Adipocyte (in vitro differentiated cells): ENCODE data around the gene ABTB1.

Experiments
- DNase-seq: peaks from one replicate; pipeline ENCODE4 v3.0.0-alpha.2; 2015; ENCODE audit warnings: low read depth
- H3K27me3 ChIP-seq: replicated peaks from 2 replicates; pipeline ENCODE4 v1.7.0; 2013; ENCODE audit warnings: mild to moderate bottlenecking, low read length, moderate library complexity; ENCODE audit not compliant: control insufficient read depth, insufficient read depth
- H3K36me3 ChIP-seq: 2 replicates; pipeline ENCODE4 v1.7.0; 2013; ENCODE audit warnings: low read length, mild to moderate bottlenecking, moderate library complexity; ENCODE audit not compliant: control insufficient read depth, insufficient read depth, severe bottlenecking
- H3K4me1 ChIP-seq: 2 replicates; pipeline ENCODE4 v1.7.0; 2013; ENCODE audit warnings: mild to moderate bottlenecking, low read length, moderate library complexity; ENCODE audit not compliant: control insufficient read depth, insufficient read depth
- H3K4me3 ChIP-seq: 2 replicates; pipeline ENCODE4 v1.7.0; 2013; ENCODE audit warnings: mild to moderate bottlenecking, low read length, moderate library complexity
- H3K9ac ChIP-seq: 2 replicates; pipeline ENCODE4 v1.7.0; 2013; ENCODE audit warnings: mild to moderate bottlenecking, low read length, moderate library complexity
- H3K9me3 ChIP-seq: 2 replicates; pipeline ENCODE4 v1.7.0; 2013; ENCODE audit warnings: mild to moderate bottlenecking, low read length, moderate library complexity; ENCODE audit not compliant: control insufficient read depth

ABTB1 gene

GRCh38 chr3:127637971-127638370 lies 34.8 kb upstream of the ABTB1 start:
- H3K4me1 ChIP-seq = peaks cover 18% of the 10 kb centered on the region
- peaks cover 15% of the 10 kb centered on the region for H3K27me3 ChIP-seq
- H3K4me3 ChIP-seq = no peak overlapping the region
- no peak for DNase-seq
- H3K36me3 ChIP-seq = no peaks in the 10 kb centered on the region
- no peak overlapping the region for H3K9ac ChIP-seq
- no peaks in the 10 kb centered on the region for H3K9me3 ChIP-seq

- Histone ChIP-seq H3K36me3 (no peaks in the 10 kb centered on the region), H3K9me3 (no peaks in the 10 kb centered on the region), H3K9ac (no peak overlapping the region), H3K4me1 (peaks cover 18% of the 10 kb centered on the region), H3K27me3 (peaks cover 17% of the 10 kb centered on the region), H3K4me3 (no peak overlapping the region)
- DNase-seq = peak; percentile 52
These were observed 33.3 kb upstream of the ABTB1 start for GRCh38 chr3:127639173-127640041.

DNA sequence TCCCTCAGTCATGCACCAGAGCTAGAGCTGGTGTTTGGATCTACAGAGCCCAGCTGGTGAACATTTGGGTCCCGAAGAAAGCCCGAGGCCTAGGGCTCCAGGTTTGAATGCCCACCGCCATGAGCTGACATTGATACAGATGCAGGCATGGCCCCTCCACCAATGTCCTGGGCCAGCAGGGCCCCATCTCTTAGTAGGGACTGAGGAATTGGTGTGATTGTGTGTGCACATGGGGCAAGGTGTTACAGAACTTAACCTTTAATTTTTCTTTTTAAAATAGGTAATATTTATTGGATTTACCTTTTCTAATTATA lies 32.8 kb upstream of the ABTB1 start:
- Histone ChIP-seq H3K4me3 (no peak overlapping the region), H3K9ac (no peak overlapping the region), H3K4me1 (peaks cover 18% of the 10 kb centered on the region), H3K9me3 (no peaks in the 10 kb centered on the region), H3K36me3 (no peaks in the 10 kb centered on the region), H3K27me3 (peaks cover 20% of the 10 kb centered on the region)
- DNase-seq = no peak

DNA sequence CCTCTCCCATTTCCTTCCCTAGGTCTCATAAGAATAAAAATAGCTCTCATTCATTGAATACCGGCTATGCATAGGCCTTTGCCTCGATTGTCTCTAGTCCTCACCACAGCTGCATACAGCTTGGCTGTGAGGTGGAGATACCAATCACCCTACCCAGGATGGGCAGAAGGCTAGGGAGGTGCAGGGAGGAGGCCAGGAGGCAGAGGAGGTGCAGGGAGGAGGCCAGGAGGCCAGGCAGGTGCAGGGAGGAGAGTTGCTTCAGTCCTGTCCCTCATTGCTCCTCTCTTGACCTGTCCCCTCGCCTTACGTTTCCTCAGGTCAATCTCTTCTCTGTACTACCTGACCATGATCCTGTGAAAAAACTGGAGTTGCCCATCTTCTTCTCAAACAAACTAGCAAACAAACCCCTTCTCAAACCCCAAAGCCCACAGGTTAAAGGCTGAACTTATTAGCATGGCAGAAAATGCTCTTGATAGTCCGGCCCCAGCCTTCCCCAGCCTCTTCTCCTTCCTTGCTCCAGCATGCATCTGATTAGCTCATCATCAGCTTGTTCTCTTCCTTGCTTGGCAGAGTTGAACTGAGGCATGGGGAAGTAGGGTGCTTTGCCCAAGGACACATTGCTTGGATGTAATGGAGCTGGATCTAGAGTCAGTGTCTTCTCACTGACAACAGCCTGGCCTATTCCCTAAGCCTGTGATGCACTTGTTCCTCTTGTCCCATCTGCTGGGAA lies 27.9 kb upstream of the ABTB1 start:
- Histone ChIP-seq H3K36me3 (no peaks in the 10 kb centered on the region), H3K4me3 (no peak overlapping the region), H3K4me1 (peaks cover 3% of the 10 kb centered on the region), H3K9me3 (no peaks in the 10 kb centered on the region), H3K9ac (no peak overlapping the region), H3K27me3 (peaks cover 7% of the 10 kb centered on the region)
- DNase-seq = no peak

DNA sequence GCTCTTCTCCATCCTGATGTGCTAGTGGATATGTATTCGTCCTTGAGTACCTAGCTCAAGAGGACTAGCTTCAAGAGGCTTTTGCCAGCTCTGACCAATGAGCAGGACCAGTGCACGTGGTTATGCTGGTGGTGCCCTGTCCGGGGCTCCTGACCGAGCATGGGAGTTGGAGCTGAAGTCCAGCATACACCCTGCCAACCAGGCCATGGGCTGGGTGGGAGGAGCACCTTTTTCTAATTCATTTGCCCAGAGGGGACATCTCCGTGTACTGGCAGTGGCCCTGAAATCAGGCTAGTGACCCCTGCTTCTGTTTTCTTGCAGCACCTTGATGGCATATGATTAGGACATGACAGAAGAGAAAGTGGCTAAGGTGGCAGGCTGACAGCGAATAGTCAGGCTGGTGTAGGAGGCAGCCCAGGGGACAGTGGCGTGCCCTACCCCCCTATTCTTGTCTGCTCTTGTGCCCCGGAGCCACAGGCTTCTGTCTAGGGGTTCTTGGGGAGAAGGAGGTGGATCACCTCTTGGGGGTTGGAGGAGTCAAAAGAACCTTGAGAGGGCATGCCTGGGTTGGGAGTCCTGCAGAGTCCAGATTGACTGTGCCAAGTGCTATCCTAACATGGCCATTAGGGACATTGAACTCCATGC lies 27.3 kb upstream of the ABTB1 start:
- no peak overlapping the region for H3K4me3 ChIP-seq
- H3K9ac ChIP-seq = no peak overlapping the region
- H3K9me3 ChIP-seq = no peaks in the 10 kb centered on the region
- H3K27me3 ChIP-seq = peaks cover 7% of the 10 kb centered on the region
- DNase-seq = no peak
- H3K36me3 ChIP-seq = no peaks in the 10 kb centered on the region
- H3K4me1 ChIP-seq = no peaks in the 10 kb centered on the region

- H3K9me3 ChIP-seq = no peaks in the 10 kb centered on the region
- no peak for DNase-seq
- no peaks in the 10 kb centered on the region for H3K36me3 ChIP-seq
These were observed 26.2 kb upstream of the ABTB1 start for GRCh38 chr3:127646501-127647046.

DNA sequence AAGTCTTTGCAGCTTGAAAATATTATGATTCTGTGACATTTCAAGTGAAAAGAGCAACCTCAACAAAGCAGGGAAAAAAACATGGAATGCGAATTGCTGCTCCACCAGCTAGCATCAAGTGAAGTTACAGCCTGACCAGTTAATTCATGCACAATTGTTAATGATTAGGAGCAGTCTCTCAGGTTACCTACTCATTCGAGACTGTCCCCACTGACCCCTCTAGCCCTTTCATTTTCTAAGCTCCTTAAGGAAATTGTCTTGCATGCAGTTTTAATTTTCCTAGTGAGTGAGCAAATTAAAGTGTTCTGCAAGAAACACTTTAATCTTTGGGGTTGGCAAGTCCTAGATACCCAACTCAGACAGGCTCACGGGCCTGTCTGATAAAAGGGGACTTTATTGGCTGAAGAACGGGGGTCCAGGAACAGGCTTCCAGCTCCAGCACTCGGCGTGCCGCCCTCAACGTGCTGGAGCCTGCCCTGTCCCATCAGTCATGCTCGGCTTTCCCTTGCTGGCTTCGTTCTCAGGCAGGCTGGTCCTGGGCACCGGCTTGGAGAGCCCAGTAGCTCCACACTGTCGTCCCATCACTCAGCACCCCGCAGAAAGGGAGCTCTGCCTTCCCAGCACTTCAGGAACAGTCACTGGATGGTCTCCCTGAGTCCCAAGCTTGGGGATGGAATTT lies 25.4 kb upstream of the ABTB1 start:
- H3K9ac ChIP-seq = no peak overlapping the region
- H3K9me3 ChIP-seq = no peaks in the 10 kb centered on the region
- H3K36me3 ChIP-seq = no peaks in the 10 kb centered on the region
- peaks cover 7% of the 10 kb centered on the region for H3K27me3 ChIP-seq
- H3K4me1 ChIP-seq = no peaks in the 10 kb centered on the region
- DNase-seq = no peak
- H3K4me3 ChIP-seq = no peak overlapping the region

More at GRCh38 chr3:127646501-127647046, 26.2 kb upstream of the ABTB1 start:
- Histone ChIP-seq H3K27me3 (peaks cover 7% of the 10 kb centered on the region), H3K9ac (no peak overlapping the region), H3K4me1 (no peaks in the 10 kb centered on the region), H3K4me3 (no peak overlapping the region)

DNA sequence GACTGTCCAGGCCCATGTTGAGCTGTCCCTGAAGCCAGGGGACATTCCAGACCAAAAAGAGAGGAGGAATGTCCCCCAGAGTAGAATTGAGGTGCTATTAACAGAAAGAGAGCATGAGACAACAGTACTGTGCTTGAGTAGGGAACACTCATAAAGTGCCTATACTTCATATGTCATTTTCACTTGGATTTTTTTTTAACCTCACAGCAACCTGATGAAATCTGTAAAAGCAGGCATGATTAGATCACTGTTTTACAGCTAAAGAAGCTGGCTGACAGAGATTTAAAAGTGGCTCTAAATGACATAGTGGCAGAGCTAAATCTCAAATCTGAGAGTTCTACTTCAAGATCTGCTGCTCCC lies 24.9 kb upstream of the ABTB1 start:
- Histone ChIP-seq H3K4me3 (no peak overlapping the region), H3K36me3 (no peaks in the 10 kb centered on the region), H3K4me1 (no peaks in the 10 kb centered on the region), H3K9ac (no peak overlapping the region), H3K9me3 (no peaks in the 10 kb centered on the region), H3K27me3 (peaks cover 12% of the 10 kb centered on the region)
- no peak for DNase-seq

DNA sequence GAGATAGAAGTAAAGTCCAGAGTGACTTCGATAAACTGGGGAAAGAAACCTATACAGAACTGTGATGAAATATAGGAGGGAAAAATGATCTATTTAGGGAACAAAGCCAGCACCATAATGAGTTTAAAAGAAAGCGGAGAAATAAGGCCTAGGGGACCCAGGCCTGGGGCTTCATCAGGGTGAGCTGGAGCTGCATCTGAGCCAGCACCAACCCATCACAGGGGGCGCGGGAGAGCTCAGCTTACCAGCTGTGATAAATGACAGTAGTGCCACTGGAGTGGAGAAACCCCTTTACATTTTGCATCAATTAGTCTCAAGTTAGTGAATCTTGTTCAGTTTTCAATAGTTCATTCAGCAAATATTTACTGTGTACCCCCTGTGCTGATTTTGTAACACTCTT lies 22.5 kb upstream of the ABTB1 start:
- Histone ChIP-seq H3K4me3 (no peak overlapping the region), H3K9ac (no peak overlapping the region), H3K4me1 (peaks cover 16% of the 10 kb centered on the region), H3K27me3 (peaks cover 7% of the 10 kb centered on the region), H3K9me3 (no peaks in the 10 kb centered on the region), H3K36me3 (no peaks in the 10 kb centered on the region)
- no peak for DNase-seq

DNA sequence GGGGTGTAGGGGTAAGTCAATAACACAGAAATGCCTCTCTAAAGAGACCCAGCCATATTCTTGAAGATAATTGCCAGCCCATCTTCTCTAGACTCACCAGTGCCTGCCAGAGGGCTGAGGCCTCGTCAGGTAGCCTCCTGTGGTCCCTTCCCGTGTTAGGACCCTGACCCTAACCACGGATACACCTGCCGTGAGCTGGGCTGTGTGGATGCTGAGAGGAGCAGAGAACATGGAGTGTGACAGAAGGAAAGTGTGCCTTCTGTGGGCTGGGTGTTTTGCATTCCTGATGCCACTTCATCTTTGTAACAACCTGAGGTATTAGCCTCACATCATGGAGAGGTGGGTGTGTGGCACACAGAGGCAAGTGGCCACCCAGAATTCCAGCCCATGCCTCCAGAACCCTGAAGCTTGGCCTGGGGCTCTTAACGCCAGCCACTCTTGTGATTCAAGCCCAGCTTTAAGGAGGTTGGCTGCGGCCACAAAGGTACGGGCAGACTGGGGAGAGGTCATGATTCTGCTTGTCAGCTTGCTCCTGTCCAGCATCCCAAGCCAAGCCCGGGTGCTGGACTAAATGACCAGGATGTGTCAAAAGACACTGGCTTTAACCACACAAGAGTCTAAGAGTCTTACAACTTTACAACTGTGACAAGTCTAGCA lies 21.1 kb upstream of the ABTB1 start:
- no peak for DNase-seq
- Histone ChIP-seq H3K9ac (no peak overlapping the region), H3K4me1 (peaks cover 25% of the 10 kb centered on the region), H3K36me3 (no peaks in the 10 kb centered on the region), H3K27me3 (peaks cover 7% of the 10 kb centered on the region), H3K9me3 (no peaks in the 10 kb centered on the region), H3K4me3 (no peak overlapping the region)
